Hepatocyte (in vitro differentiated cells): ENCODE results near the gene PLA2G3. TPM values are rescaled to one million over a fixed set of nuclear protein-coding genes. Genes with fewer than 3 reads are reported as not detected.

Source experiments
- DNase-seq: peaks from one replicate; pipeline ENCODE4 v3.0.0-alpha.2; 2016; ENCODE audit warnings: low spot score
- H2AFZ ChIP-seq: fragments of 200-600 bp; sonication (generic); 2 replicates; pipeline ENCODE4 v1.6.0; 2016; ENCODE audit warnings: antibody characterized with exemption, mild to moderate bottlenecking
- H3K27ac ChIP-seq: fragments of 200-600 bp; sonication (generic); 2 replicates; pipeline ENCODE4 v1.5.1; 2016; ENCODE audit warnings: mild to moderate bottlenecking
- H3K27me3 ChIP-seq: fragments of 200-600 bp; sonication (generic); 2 replicates; pipeline ENCODE4 v1.6.1; 2016
- H3K36me3 ChIP-seq: fragments of 200-600 bp; sonication (generic); replicated peaks from 2 replicates; pipeline ENCODE4 v1.5.1; 2016; ENCODE audit warnings: low read depth; ENCODE audit not compliant: insufficient read depth
- H3K4me1 ChIP-seq: fragments of 200-600 bp; sonication (generic); 2 replicates; pipeline ENCODE4 v1.5.1; 2016; ENCODE audit warnings: mild to moderate bottlenecking, moderate library complexity; ENCODE audit not compliant: insufficient read depth
- H3K4me2 ChIP-seq: fragments of 200-600 bp; sonication (generic); 2 replicates; pipeline ENCODE4 v1.6.0; 2016
- H3K4me3 ChIP-seq: fragments of 200-600 bp; sonication (generic); 2 replicates; pipeline ENCODE4 v1.5.1; 2016; ENCODE audit warnings: mild to moderate bottlenecking
- H3K79me2 ChIP-seq: fragments of 200-600 bp; sonication (generic); 2 replicates; pipeline ENCODE4 v1.6.0; 2017; ENCODE audit warnings: mild to moderate bottlenecking
- H3K9me2 ChIP-seq: fragments of 200-600 bp; sonication (generic); replicated peaks from 2 replicates; pipeline ENCODE4 v1.6.0; 2017; ENCODE audit warnings: mild to moderate bottlenecking; ENCODE audit not compliant: insufficient read depth
- H3K9me3 ChIP-seq: fragments of 200-600 bp; sonication (generic); 2 replicates; pipeline ENCODE4 v1.5.1; 2016; ENCODE audit warnings: low read depth, mild to moderate bottlenecking
- H4K20me1 ChIP-seq: fragments of 200-600 bp; sonication (generic); 2 replicates; pipeline ENCODE4 v1.6.0; 2016; ENCODE audit warnings: mild to moderate bottlenecking; ENCODE audit not compliant: insufficient read depth, poor library complexity, severe bottlenecking
- CTCF ChIP-seq: fragments of 200-600 bp; sonication (generic); IDR thresholded peaks from 2 replicates; pipeline ENCODE4 v1.5.1; 2016; ENCODE audit warnings: antibody characterized with exemption, mild to moderate bottlenecking; ENCODE audit not compliant: poor library complexity
- EZH2 ChIP-seq: fragments of 200-600 bp; sonication (generic); IDR thresholded peaks from 2 replicates; pipeline ENCODE4 v1.6.1; 2016; ENCODE audit warnings: antibody characterized with exemption, mild to moderate bottlenecking, borderline replicate concordance
- EZH2phosphoT487 ChIP-seq: fragments of 200-600 bp; sonication (generic); IDR thresholded peaks from one replicate; pipeline ENCODE4 v1.6.1; 2018; ENCODE audit warnings: antibody characterized with exemption, mild to moderate bottlenecking, low read depth, moderate library complexity; ENCODE audit not compliant: unreplicated experiment, severe bottlenecking
- WGBS: methylation state at CpG from one replicate; pipeline ENCODE4 v1.1.6; 2016; ENCODE audit warnings: low lambda C conversion rate; ENCODE audit errors: missing lambda C conversion rate; 5-methylcytosine and 5-hydroxymethylcytosine counted together
- polyA plus RNA-seq: library from polyadenylated mRNA; unstranded; fragments of >200 nt; fragmentation: Nextera tagmentation; extraction: Ambion mirVana; gene quantifications from 2 replicates; pipeline ENCODE4 v1.2.1, GENCODE V29; 2016
- total RNA-seq: library from RNA; depleted of rRNA; stranded (reverse); fragments of >200 nt; gene quantifications from 2 replicates; pipeline ENCODE4 v1.2.3, GENCODE V29; 2014

Gene PLA2G3
- total and polyA plus RNA-seq, 2 experiments from 2014 or later, result 0.10 to 0.52 TPM

DNA sequence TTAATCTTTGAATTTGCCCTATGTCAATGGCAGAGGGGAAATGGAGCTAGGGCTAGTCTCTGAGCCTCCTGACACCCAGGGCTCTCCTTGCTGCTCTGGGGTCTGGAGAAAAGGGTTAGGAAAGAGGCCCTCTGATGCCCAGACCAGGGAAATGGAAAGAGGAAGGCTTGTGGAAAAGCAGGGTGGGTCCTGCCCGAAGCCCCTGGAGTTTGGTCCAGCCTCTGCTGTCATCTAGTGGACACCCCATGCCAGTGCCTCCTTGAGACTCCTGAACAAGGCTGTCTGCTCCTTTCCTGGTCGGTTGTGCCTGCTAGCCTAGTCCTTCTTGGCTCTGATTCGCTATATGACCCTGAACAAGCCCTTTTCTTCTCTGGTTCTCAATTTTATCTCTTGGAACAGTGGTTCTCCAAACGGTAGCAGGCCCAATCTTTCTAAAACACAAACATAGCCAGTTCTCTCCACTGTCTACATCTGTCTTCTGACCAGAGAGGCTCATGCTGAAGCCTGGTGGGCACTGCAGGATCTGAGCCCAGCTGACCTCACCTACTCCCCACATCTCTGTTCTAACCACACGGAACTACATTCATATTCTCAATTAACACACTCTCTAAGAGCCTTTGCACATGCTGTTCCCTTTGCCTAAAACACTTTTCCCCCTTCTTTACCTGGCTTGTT is 8.8 kb upstream of the PLA2G3 start:
- H3K9me2 ChIP-seq, result no peaks in the 10 kb centered on the region
- H2AFZ ChIP-seq, result no peak overlapping the region
- peak; percentile 84 for DNase-seq
- peaks cover 3% of the 10 kb centered on the region for H3K4me1 ChIP-seq
- H3K79me2 ChIP-seq, result no peaks in the 10 kb centered on the region
- no peak for TF ChIP-seq EZH2
- TF ChIP-seq CTCF, result peak; percentile 80
- H3K4me3 ChIP-seq, result no peak overlapping the region
- no peak overlapping the region for H3K4me2 ChIP-seq
- no peaks in the 10 kb centered on the region for H4K20me1 ChIP-seq
- no peaks in the 10 kb centered on the region for H3K27me3 ChIP-seq
- no peaks in the 10 kb centered on the region for H3K36me3 ChIP-seq
- WGBS, result 12% methylated on average over 5 of the region's 5 CpGs
- H3K9me3 ChIP-seq, result peaks cover 4% of the 10 kb centered on the region
- H3K27ac ChIP-seq, result no peak overlapping the region

GRCh38 chr22:31148488-31148887 is 8.2 kb upstream of the PLA2G3 start:
- H4K20me1 ChIP-seq, result no peaks in the 10 kb centered on the region
- no peaks in the 10 kb centered on the region for H3K79me2 ChIP-seq
- H3K27ac ChIP-seq, result no peak overlapping the region
- H3K4me3 ChIP-seq, result no peak overlapping the region
- no peaks in the 10 kb centered on the region for H3K9me2 ChIP-seq
- no peak overlapping the region for H3K4me2 ChIP-seq
- H3K36me3 ChIP-seq, result no peaks in the 10 kb centered on the region
- no peak for DNase-seq
- H3K9me3 ChIP-seq, result peaks cover 4% of the 10 kb centered on the region
- no peak for TF ChIP-seq EZH2
- no peak for TF ChIP-seq CTCF
- no peak for TF ChIP-seq EZH2phosphoT487
- peaks cover 3% of the 10 kb centered on the region for H3K4me1 ChIP-seq
- no peak overlapping the region for H2AFZ ChIP-seq
- WGBS, result 93% methylated on average over 1 of the region's 1 CpG
- H3K27me3 ChIP-seq, result no peaks in the 10 kb centered on the region

DNA sequence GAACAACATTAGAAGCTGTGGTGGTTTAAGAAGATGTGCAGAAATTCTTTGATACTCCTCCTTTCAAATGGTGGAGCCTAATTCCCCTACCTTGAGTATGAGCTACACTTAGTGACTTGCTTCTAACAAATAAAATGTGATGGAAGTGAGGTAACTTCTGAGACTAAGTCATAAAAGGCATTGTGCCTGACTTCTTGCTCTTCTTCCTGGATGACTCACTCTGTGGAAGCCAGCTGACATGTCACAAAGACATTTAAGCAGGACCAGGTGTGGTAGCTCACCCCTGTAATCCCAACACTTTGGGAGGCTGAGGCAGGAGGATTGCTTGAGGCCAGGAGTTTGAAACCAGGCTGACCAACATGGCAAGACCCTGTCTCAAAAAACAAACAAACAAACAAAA is 3.9 kb upstream of the PLA2G3 start:
- Histone ChIP-seq H3K36me3 (no peaks in the 10 kb centered on the region), H3K9me2 (no peaks in the 10 kb centered on the region), H3K4me2 (no peak overlapping the region), H3K4me1 (no peaks in the 10 kb centered on the region), H3K27ac (no peak overlapping the region), H3K9me3 (peaks cover 4% of the 10 kb centered on the region), H3K27me3 (peaks cover 9% of the 10 kb centered on the region), H4K20me1 (no peaks in the 10 kb centered on the region), H3K79me2 (no peaks in the 10 kb centered on the region), H2AFZ (no peak overlapping the region), H3K4me3 (no peak overlapping the region)
- DNase-seq, result peak; percentile 38
- TF ChIP-seq EZH2phosphoT487 (no peak), EZH2 (no peak), CTCF (no peak)
